BE2C (cell line): Measurements from ENCODE around the gene CLTC.

Experiments used
- DNase-seq: peaks from one replicate; pipeline ENCODE4 v3.0.0-alpha.2; 2020
- H3K27me3 ChIP-seq: fragments of 250-450 bp; sonication (Bioruptor Pico); 2 replicates; pipeline ENCODE4 v1.5.1; 2020; ENCODE audit warnings: mild to moderate bottlenecking
- H3K36me3 ChIP-seq: fragments of 250-450 bp; sonication (Bioruptor Pico); 2 replicates; pipeline ENCODE4 v1.5.1; 2020; ENCODE audit warnings: mild to moderate bottlenecking
- H3K4me1 ChIP-seq: fragments of 250-450 bp; sonication (Bioruptor Pico); 2 replicates; pipeline ENCODE4 v1.5.1; 2020
- H3K4me3 ChIP-seq: 2 replicates; pipeline ENCODE4 v1.5.1; 2011; ENCODE audit warnings: low read depth, low read length
- H3K9me3 ChIP-seq: fragments of 250-450 bp; sonication (Bioruptor Pico); 2 replicates; pipeline ENCODE4 v1.5.1; 2020
- CTCF ChIP-seq: IDR thresholded peaks from 2 replicates; pipeline ENCODE4 v1.5.1; 2012; ENCODE audit warnings: mild to moderate bottlenecking, low read depth, low read length

The CLTC gene

GRCh38 chr17:59678918-59679317, 59.2 kb downstream of the CLTC start:
- Histone ChIP-seq H3K9me3 (no peaks in the 10 kb centered on the region), H3K4me3 (no peak overlapping the region), H3K4me1 (no peaks in the 10 kb centered on the region), H3K36me3 (peaks cover 93% of the 10 kb centered on the region), H3K27me3 (no peaks in the 10 kb centered on the region)
- no peak for TF ChIP-seq CTCF
- no peak for DNase-seq

GRCh38 chr17:59680314-59680713, 60.6 kb downstream of the CLTC start:
- Histone ChIP-seq H3K27me3 (no peaks in the 10 kb centered on the region), H3K4me1 (no peaks in the 10 kb centered on the region; the same call in 1 of the 2 replicates), H3K9me3 (no peaks in the 10 kb centered on the region), H3K4me3 (no peak overlapping the region), H3K36me3 (peaks cover 94% of the 10 kb centered on the region)
- DNase-seq = no peak
- TF ChIP-seq CTCF = no peak

- Histone ChIP-seq H3K4me3 (no peak overlapping the region), H3K4me1 (no peaks in the 10 kb centered on the region; the same call in 1 of the 2 replicates), H3K27me3 (no peaks in the 10 kb centered on the region), H3K9me3 (no peaks in the 10 kb centered on the region), H3K36me3 (peaks cover 93% of the 10 kb centered on the region)
- TF ChIP-seq CTCF = no peak
- no peak for DNase-seq
These were observed 63.6 kb downstream of the CLTC start for GRCh38 chr17:59683283-59683682.

GRCh38 chr17:59684967-59685366, 65.3 kb downstream of the CLTC start:
- no peak for TF ChIP-seq CTCF
- Histone ChIP-seq H3K4me1 (no peaks in the 10 kb centered on the region; the same call in 1 of the 2 replicates), H3K36me3 (peaks cover 92% of the 10 kb centered on the region), H3K27me3 (no peaks in the 10 kb centered on the region), H3K9me3 (no peaks in the 10 kb centered on the region), H3K4me3 (no peak overlapping the region)
- no peak for DNase-seq

- no peaks in the 10 kb centered on the region for H3K9me3 ChIP-seq
- DNase-seq = no peak
- TF ChIP-seq CTCF = no peak
- H3K36me3 ChIP-seq = peaks cover 91% of the 10 kb centered on the region
- H3K4me1 ChIP-seq = no peaks in the 10 kb centered on the region; the same call in 1 of the 2 replicates
- no peaks in the 10 kb centered on the region for H3K27me3 ChIP-seq
- H3K4me3 ChIP-seq = no peak overlapping the region
These were observed 68.3 kb downstream of the CLTC start for GRCh38 chr17:59688008-59688407.

GRCh38 chr17:59688496-59688895, 68.8 kb downstream of the CLTC start:
- Histone ChIP-seq H3K4me3 (no peak overlapping the region), H3K9me3 (no peaks in the 10 kb centered on the region), H3K36me3 (peaks cover 91% of the 10 kb centered on the region), H3K4me1 (no peaks in the 10 kb centered on the region; the same call in 1 of the 2 replicates), H3K27me3 (no peaks in the 10 kb centered on the region)
- no peak for DNase-seq
- no peak for TF ChIP-seq CTCF
